NAMALWA (cell line): ENCODE results near the gene MYL6B.
A peak's percentile ranks its signal among the peaks of the same experiment; 100 is the strongest.
"Not testable (repeated sequence)": the region's sequence is repeated elsewhere in the genome, so short reads cannot be mapped to it uniquely, and the experiment has no call there.

Experiments used
- DNase-seq: peaks from one replicate; pipeline ENCODE4 v3.0.0-alpha.2; 2015; ENCODE audit warnings: low spot score

Gene MYL6B

DNA sequence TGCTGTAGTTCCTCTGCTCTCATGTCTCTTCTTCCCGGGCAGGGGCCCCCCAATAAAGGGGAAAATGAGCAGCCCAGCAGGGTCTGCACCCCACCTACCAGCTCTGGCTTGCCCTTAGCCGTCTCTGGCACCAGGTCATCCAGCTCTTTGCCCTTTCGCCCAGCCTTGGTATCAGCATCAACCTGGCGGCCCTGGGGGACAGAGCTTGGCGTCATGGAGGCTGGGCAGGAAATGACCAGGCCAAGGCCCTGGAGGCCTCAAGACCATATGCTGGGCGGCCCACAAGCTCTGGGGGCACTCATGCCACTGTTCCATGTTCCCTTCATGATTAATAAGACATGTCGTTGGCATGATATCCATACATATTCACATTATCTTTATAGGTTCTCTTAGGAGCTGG, 20.5 kb downstream of the MYL6B start:
- no peak for DNase-seq

DNA sequence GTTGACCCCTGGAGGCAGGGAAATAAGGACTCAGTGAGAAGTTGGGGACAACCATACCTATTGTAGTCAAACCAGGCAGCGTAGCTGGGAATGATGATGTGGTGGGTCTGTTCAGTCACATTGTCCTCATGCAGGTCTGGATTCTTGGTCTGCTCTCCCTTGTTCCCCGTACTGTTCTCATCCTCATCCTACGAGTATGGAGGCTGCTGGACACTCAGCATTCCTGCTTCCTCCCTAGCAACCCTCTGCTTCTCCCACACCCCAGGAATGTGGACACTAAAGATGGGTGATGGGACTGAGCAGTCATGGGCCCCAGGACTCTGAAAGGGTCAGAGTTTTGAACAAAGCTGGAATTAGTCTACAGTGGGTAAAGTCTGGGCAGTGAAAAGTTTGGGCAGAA, 26.0 kb downstream of the MYL6B start:
- no peak for DNase-seq

DNA sequence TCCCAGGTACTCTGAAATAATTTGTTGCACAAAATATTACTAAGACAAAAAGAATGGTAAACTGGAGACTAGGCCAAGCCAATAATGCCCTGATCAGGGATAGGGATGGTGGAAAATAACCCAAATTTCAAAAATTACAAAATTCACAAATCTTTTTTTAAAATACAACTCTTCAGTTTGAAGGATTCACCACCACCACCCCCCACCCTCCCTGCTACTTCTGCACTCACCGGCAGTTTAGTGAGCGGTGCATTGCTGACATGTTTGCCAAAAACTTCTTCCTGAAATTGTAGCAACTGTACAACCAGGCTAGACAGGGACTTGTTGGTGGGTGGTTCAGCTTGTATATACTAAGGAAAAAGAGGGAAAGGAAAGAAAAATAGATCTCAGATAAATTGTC, 34.6 kb downstream of the MYL6B start:
- DNase-seq = no peak

DNA sequence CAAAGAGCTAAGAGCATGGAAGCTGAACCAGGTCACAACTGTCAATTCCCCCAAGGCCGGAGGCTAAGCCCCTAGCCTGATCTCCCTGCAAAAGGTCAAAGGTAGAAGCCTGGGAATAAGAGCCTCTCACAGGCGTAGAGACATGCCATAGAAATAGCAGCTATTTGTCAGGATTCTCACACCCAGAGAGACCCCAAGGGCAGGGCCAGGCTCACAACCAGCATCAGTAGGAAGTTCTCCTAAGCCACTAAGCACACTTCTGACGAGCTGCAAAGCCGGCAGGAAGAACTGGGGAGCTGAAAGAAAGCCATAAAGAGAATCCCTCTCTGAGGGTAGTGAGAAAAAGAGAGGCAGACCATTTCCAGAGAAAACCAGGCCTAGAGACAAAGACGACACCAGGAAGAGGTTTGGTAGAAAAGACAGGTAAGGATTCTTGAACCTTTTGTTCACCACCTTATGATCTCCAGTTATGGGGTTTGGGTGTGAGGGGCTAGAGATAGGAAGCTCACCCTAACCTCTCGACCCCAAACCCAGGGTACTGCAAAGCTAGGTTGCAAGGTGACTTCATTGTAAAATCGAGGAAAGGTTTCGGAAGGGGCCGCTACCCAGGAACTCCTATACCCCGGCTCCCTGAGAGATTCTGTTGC, 35.9 kb downstream of the MYL6B start:
- DNase-seq = no peak

DNA sequence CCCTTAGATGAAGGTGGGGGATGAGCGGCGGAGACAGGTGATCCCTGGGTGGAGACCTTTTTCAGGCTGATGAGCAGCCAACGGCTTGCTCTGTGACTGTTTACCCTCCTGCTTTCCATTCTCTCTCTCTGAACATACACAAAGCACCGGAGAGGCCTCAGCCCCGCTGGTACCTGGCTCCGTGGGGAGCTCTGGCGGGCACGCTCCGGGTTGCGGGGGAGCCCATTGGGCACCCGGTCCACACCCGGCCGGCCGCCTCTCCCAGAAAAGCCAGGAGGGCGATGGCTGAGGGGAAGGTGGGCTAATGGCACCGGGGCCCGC, 36.4 kb downstream of the MYL6B start:
- DNase-seq = peak; percentile 35

- peak; percentile 84 for DNase-seq
Measured at GRCh38 chr12:56189099-56189917, 36.9 kb downstream of the MYL6B start, which contains the start of gene SMARCC2. Gene SMARCC2, minus strand, starts transcription at chr12:56189483. Its CDS starts 22 bp downstream, at chr12:56189461.

DNA sequence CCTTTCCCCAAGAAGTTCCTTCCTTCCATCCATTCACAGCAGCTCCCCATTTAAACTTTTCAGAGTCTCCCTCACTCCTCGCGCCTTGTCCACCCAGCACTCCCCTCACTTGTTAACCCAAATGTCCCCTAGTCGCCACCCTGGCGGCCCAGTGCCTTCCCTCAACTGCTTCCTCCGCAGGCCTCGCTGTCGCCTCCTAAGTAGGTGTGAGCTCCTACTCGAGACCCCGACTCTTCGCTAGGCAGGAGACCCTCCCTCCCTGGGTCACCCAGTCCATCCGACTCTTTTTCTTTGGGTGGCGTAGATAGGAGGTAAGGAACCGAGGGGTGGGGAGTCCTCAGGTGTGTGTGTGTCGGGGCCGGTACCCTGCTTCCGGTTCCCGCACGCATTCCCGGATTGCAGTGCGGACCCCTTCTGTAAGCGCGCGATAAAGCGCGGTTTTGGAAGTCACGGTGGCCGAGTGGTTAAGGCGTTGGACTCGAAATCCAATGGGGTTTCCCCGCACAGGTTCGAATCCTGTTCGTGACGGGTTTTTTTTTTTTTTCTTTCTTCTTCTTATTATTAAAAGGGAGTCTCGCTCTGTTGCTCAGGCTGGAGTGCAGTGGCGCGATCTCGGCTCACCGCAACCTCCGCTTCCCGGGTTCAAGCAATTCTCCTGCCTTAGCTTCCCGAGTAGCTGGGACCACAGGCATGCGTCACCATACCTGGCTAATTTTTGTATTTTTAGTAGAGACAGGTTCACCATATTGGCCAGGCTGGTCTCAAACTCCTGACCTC, 37.7 kb downstream of the MYL6B start:
- peak; percentile 90 for DNase-seq

GRCh38 chr12:56190695-56191155, 38.3 kb downstream of the MYL6B start:
- no peak for DNase-seq

DNA sequence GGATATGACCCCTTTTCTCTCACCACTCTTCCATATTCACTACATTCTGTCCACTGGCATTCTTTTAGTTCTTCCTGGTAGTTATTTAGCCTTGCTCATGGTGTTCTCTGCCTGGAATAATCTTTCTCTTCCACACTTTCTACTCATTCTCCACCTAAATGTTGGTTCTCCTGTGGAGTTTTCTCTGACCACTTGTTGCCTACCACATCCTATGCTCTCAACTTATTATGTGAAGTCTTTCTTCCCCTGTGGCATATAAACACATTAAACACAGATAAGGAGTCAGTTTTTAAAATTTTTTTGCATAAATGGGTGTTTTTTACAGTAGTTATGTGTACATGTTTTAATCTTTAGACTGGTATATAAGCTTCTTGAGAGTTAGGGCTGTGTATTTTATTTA, 40.2 kb downstream of the MYL6B start:
- no peak for DNase-seq

- peak; percentile 92 for DNase-seq
Measured at GRCh38 chr12:56193025-56193578, 40.7 kb downstream of the MYL6B start.

DNA sequence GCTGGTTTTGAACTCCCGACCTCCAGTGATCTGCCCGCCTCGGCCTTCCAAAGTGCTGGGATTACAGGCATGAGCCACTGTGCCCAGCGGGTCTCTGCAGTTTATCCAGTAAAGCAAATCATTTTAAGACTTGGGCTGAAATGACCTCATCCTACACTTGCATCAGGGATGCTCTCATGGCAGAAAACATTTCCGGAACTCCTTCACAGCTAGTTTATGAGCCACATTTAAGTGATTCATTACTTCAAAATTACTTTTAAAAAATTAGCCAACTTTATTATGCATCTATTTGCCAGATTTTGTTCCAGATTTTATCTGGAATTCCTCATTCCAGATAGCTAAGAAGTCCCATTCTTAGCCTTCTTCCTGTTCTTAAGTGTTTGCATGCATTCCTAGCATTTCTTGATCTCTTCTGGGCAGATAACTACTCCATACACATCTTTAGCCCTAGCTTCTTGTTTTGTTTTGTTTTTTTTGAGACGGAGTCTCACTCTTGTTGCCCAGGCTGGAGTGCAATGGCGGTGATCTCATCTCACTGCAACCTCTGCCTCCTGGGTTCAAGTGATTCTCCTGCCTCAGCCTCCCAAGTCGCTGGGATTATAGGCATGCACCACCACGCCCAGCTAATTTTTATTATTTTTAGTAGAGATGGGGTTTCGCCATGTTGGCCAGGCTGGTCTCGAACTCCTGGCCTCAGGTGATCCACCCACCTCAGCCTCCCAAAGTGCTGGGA, 44.6 kb downstream of the MYL6B start:
- not testable (repeated sequence) for DNase-seq

DNA sequence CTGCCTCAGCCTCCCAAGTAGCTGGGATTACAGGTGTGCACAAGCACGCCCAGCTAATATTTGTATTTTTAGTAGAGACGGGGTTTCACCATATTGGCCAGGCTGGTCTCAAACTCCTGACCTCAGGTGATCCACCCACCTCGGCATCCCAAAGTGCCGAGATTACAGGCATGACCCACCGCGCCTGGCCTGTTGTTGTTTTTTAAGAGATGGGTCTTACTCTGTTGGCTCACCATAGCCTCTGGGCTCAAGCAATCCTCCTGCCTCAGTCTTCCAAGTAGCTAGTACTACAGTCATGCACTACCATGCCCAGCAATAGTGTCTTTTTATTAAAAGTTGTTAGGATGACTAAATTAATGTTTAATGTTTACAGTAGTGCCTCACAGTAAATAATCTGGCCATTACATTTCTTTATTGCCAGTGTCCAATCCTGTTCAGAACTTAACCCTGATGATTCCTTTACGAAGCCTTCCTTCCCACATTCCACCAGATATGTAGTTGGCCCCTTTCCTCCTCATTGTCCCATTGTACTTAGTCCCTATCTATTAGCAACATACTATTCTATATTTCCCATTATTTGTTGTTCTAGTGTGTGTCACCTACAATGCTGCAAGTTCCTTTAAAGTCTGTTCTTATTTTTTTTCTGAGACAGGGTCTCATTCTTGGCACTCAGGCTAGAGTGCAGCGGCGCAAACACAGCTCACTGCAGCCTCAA, 45.7 kb downstream of the MYL6B start:
- DNase-seq = no peak

- DNase-seq = no peak
Measured at GRCh38 chr12:56198836-56199235, 46.4 kb downstream of the MYL6B start.

- no peak for DNase-seq
Measured at GRCh38 chr12:56202366-56202765, 50.0 kb downstream of the MYL6B start.

DNA sequence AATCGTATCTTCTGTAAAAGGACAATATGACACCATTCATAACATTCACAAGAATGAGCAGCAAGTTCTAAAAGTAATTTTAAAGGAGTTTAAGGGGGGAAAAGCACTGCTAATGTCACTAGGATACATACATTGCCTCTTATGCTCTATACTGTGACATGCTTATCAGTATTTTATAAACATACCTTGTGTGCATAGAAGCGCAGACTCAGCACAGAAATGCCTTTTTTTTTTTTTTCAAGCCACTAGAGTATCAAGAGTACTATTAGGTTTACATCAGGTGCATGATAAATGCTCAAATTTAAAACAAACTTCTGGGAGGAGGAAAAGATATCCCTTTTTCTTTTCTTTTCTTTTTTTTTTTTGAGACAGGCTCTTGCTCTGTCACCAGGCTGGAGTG, 50.5 kb downstream of the MYL6B start:
- no peak for DNase-seq

DNA sequence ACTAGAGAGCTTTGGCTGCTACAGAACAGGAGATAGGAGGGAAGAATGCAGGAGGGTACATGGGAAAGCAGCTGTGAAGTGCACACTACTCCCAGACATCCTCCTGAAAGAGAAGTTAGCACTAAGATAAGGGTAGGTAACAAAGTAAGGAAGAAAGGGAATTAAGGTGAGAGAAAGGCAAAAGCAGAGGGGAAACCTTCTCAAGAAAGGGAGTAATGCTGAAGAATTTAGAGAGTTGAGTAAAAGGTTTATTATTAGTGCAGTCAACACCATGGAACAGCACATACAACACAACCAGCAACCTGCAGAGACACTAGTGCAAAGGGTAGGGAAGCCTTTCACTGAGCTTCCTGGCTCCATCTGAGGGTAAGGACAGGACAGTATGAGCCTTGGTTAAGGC, 51.9 kb downstream of the MYL6B start:
- DNase-seq = no peak

DNA sequence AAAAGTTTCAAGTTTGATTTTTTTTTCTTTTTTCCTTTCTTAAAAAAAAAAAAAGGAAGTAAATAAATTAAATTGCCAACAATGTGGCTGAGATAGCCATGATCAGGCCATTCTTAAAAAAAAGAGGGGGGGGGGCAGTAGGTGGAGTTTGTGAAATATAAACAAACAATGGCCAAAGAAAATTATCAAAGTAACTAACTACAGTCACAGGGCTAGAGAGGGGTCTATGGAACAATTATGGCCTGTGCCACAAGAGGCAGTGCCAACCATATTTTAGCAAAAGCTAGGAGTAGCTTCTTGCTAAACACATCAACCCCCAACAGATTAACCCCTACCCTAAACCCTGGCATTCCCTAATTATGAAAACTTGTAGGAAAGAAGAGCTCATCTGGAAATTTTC, 53.1 kb downstream of the MYL6B start:
- DNase-seq = peak; percentile 56

GRCh38 chr12:56206452-56207166, 54.2 kb downstream of the MYL6B start:
- peak; percentile 53 for DNase-seq
